Measurements from ENCODE around the gene RIMKLB. TPM values are rescaled to one million over a fixed set of nuclear protein-coding genes. Genes with fewer than 3 reads are reported as not detected.

RIMKLB gene
- total and polyA plus RNA-seq, 2 of the 8 experiments (the other 6 are each of a cell fraction or from before 2014, with no cell fraction given), result 37.8 to 78.2 TPM

GRCh38 chr12:8829621-8830020 lies 131.8 kb downstream of the RIMKLB start:
- Histone ChIP-seq H3K23ac (ENCODE audit: insufficient read length) (no peak overlapping the region), H3K79me1 (ENCODE audit: low read depth, low read length) (no peaks in the 10 kb centered on the region), H3K4ac (replicated peaks; ENCODE audit: insufficient read length, low read depth, low read length) (no peak overlapping the region), H4K5ac (ENCODE audit: insufficient read length, low read depth, low read length) (no peak overlapping the region), H2AK5ac (ENCODE audit: low read depth, low read length) (0 out of 2 replicates have a peak overlapping the region, but pooled peaks have one; percentile 75), H3K79me2 (ENCODE audit: control insufficient read depth in 1 of 2, insufficient read depth in 2 of 2, low read length in 2 of 2) (no peaks in the 10 kb centered on the region), H3K4me2 (ENCODE audit: insufficient read depth in 1 of 2, low read depth in 2 of 2, low read length in 2 of 2) (no peak overlapping the region), H3K27me3 (replicated peaks in 1 of 4; ENCODE audit: control insufficient read depth in 3 of 4, extremely low read depth in 1 of 4, insufficient read depth in 3 of 4, low read length in 3 of 4) (no peaks in the 10 kb centered on the region), H3K36me3 (ENCODE audit: control insufficient read depth in 2 of 4, insufficient read depth in 4 of 4, low read length in 3 of 4) (no peaks in the 10 kb centered on the region), H3K4me3 (ENCODE audit: extremely low read depth in 1 of 4, insufficient read depth in 2 of 4, low read depth in 3 of 4, low read length in 4 of 4) (no peak overlapping the region), H3K56ac (replicated peaks; ENCODE audit: insufficient read length, low read depth, low read length) (no peak overlapping the region), H2BK20ac (ENCODE audit: low read length) (no peak overlapping the region; the same call in 1 of the 2 replicates), H3K14ac (ENCODE audit: insufficient read length) (no peak overlapping the region), H3K4me1 (replicated peaks in 1 of 4; ENCODE audit: control insufficient read depth in 3 of 4, insufficient read depth in 4 of 4, low read length in 3 of 4) (peaks cover 6 to 20% (median 12%) of the 10 kb centered on the region in 4 experiments; a peak in 5 of 7 replicates), H2BK120ac (replicated peaks; ENCODE audit: low read depth, low read length) (no peak overlapping the region), H2AFZ (ENCODE audit: low read length) (no peak overlapping the region), H4K91ac (replicated peaks; ENCODE audit: insufficient read length, low read length) (peak overlapping the region; percentile 5), H3K23me2 (ENCODE audit: low read depth, low read length) (no peaks in the 10 kb centered on the region), H4K8ac (ENCODE audit: extremely low read depth, insufficient read depth, low read length) (no peak overlapping the region), H2BK5ac (ENCODE audit: low read depth, low read length) (no peak overlapping the region; the same call in 1 of the 2 replicates), H3K9ac (replicated peaks in 1 of 4; ENCODE audit: extremely low read depth in 1 of 4, low read depth in 3 of 4, low read length in 3 of 4) (no peak overlapping the region), H3K9me3 (ENCODE audit: insufficient read depth in 2 of 2, low read depth in 1 of 2, low read length in 1 of 2) (0 out of 4 replicates have a peak, but pooled peaks cover 0 to 5% of the 10 kb centered on the region in 2 experiments), H2BK12ac (ENCODE audit: low read depth, low read length) (peak overlapping the region; percentile 98; the same call in 1 of the 2 replicates), H4K20me1 (replicated peaks in 1 of 2; ENCODE audit: control insufficient read depth in 1 of 2, insufficient read depth in 2 of 2, low read length in 2 of 2) (no peaks in the 10 kb centered on the region), H3K18ac (ENCODE audit: extremely low read depth, low read length) (no peak overlapping the region), H2BK15ac (ENCODE audit: low read length) (peak overlapping the region; percentile 90; the same call in 1 of the 2 replicates), H3K27ac (ENCODE audit: low read depth, low read length) (no peak overlapping the region)
- WGBS, 2 experiments (ENCODE audit: extremely low coverage in 1 of 2, insufficient coverage in 1 of 2, insufficient read length in 1 of 2, insufficient replicate concordance in 2 of 2, low coverage in 1 of 2, low lambda C conversion rate in 2 of 2, missing lambda C conversion rate in 1 of 2), result 88% methylated on average over 7 of the region's 7 CpGs; no CpG with 5 or more reads in 1 of the 2 experiments
- FAIRE-seq (no peak), DNase-seq (ENCODE audit: low read depth in 1 of 2, low spot score in 2 of 2) (no peak)
- ChIA-PET CTCF (ENCODE audit: partially characterized antibody) (interaction anchor here (1.0 to 8.2 kb wide), 7 partner anchors 12 to 161 kb away, joined by 3 to 43 read pairs (median 6); no protein-coding TSS in a partner anchor), POLR2A (ENCODE audit: partially characterized antibody) (interaction anchor here (0.5 to 1.8 kb wide), 7 partner anchors 7 to 835 kb away, joined by 3 to 6 read pairs (median 4); no protein-coding TSS in a partner anchor)
- TF ChIP-seq ATF3 (IDR thresholded peaks at IDR 0.05; ENCODE audit: insufficient read depth, low read depth, low read length) (no peak), ATF2 (IDR thresholded peaks at IDR 0.05; ENCODE audit: low read length) (no peak)

All from H1 (cell line).